ENCODE data around the gene GPR146. TPM values are rescaled to one million over a fixed set of nuclear protein-coding genes. Genes with fewer than 3 reads are reported as not detected.

GPR146 gene
- total and polyA plus RNA-seq, 2 donors from 2014 or later: 7.6 to 10.3 TPM

GRCh38 chr7:1101563-1102431, 57.5 kb downstream of the GPR146 start:
- Histone ChIP-seq H3K36me3 (ENCODE audit: control insufficient read depth in 2 of 3, insufficient read depth in 3 of 3, low read length in 3 of 3) (peaks cover 0 to 4% (median 0%) of the 10 kb centered on the region in 3 donors), H3K4me1 (ENCODE audit: control insufficient read depth in 2 of 3, insufficient read depth in 2 of 3, low read depth in 1 of 3, low read length in 3 of 3) (peaks cover 0 to 23% (median 13%) of the 10 kb centered on the region in 3 donors), H3K27ac (ENCODE audit: low read depth in 2 of 2, low read length in 2 of 2) (peak overlapping the region in 1 of 2 donors; percentile 67), H3K27me3 (ENCODE audit: control insufficient read depth, insufficient read depth, low read length) (no peaks in the 10 kb centered on the region), H3K9ac (ENCODE audit: low read length in 3 of 3) (no peak overlapping the region), H3K4me3 (ENCODE audit: low read length in 3 of 3) (no peak overlapping the region), H3K9me3 (ENCODE audit: control insufficient read depth in 2 of 3, insufficient read depth in 1 of 3, low read length in 3 of 3) (no peaks in the 10 kb centered on the region)
- DNase-seq (peak in 3 of 5 donors; percentile 52 to 85 (median 62)), FAIRE-seq (no peak)
- intact Hi-C loops (cut with DNase I): no loop called here
- TF ChIP-seq CTCF (IDR thresholded peaks at IDR 0.05; ENCODE audit: borderline replicate concordance, extremely low read depth, insufficient read depth): no peak

GRCh38 chr7:1103009-1103788, 58.9 kb downstream of the GPR146 start:
- H3K9me3 ChIP-seq (ENCODE audit: control insufficient read depth in 2 of 3, insufficient read depth in 1 of 3, low read length in 3 of 3): no peaks in the 10 kb centered on the region
- H3K9ac ChIP-seq (ENCODE audit: low read length in 3 of 3): peak overlapping the region in 1 of 3 donors; percentile 34
- no peak for TF ChIP-seq CTCF (IDR thresholded peaks at IDR 0.05; ENCODE audit: borderline replicate concordance, extremely low read depth, insufficient read depth)
- intact Hi-C loops (cut with DNase I): no loop called here
- FAIRE-seq: no peak
- H3K4me3 ChIP-seq (ENCODE audit: low read length in 3 of 3): no peak overlapping the region
- no peaks in the 10 kb centered on the region for H3K27me3 ChIP-seq (ENCODE audit: control insufficient read depth, insufficient read depth, low read length)
- DNase-seq: peak in 1 of 5 donors; percentile 71
- peaks cover 0 to 4% (median 0%) of the 10 kb centered on the region in 3 donors for H3K36me3 ChIP-seq (ENCODE audit: control insufficient read depth in 2 of 3, insufficient read depth in 3 of 3, low read length in 3 of 3)
- no peak overlapping the region for H3K27ac ChIP-seq (ENCODE audit: low read depth in 2 of 2, low read length in 2 of 2)
- H3K4me1 ChIP-seq (ENCODE audit: control insufficient read depth in 2 of 3, insufficient read depth in 2 of 3, low read depth in 1 of 3, low read length in 3 of 3): peaks cover 0 to 19% (median 6%) of the 10 kb centered on the region in 3 donors

- Histone ChIP-seq H3K27ac (ENCODE audit: low read depth in 2 of 2, low read length in 2 of 2) (no peak overlapping the region), H3K9ac (ENCODE audit: low read length in 3 of 3) (no peak overlapping the region), H3K9me3 (ENCODE audit: control insufficient read depth in 2 of 3, insufficient read depth in 1 of 3, low read length in 3 of 3) (no peaks in the 10 kb centered on the region), H3K27me3 (ENCODE audit: control insufficient read depth, insufficient read depth, low read length) (no peaks in the 10 kb centered on the region), H3K4me1 (ENCODE audit: control insufficient read depth in 2 of 3, insufficient read depth in 2 of 3, low read depth in 1 of 3, low read length in 3 of 3) (peaks cover 0 to 19% (median 6%) of the 10 kb centered on the region in 3 donors), H3K36me3 (ENCODE audit: control insufficient read depth in 2 of 3, insufficient read depth in 3 of 3, low read length in 3 of 3) (peaks cover 0 to 4% (median 0%) of the 10 kb centered on the region in 3 donors), H3K4me3 (ENCODE audit: low read length in 3 of 3) (no peak overlapping the region)
- intact Hi-C loops (cut with DNase I): no loop called here
- FAIRE-seq (no peak), DNase-seq (peak in 1 of 5 donors; percentile 64)
- no peak for TF ChIP-seq CTCF (IDR thresholded peaks at IDR 0.05; ENCODE audit: borderline replicate concordance, extremely low read depth, insufficient read depth)
These were observed 59.6 kb downstream of the GPR146 start for GRCh38 chr7:1103789-1104515.

Data from kidney (tissue), 14 donors.